ENCODE measurements around the gene NUP188. TPM values are rescaled to one million over a fixed set of nuclear protein-coding genes. Genes with fewer than 3 reads are reported as not detected.
A peak's percentile ranks its signal among the peaks of the same experiment; 100 is the strongest.

NUP188 gene
- total RNA-seq, 1 experiment from 2014 or later, result 52.0 TPM

GRCh38 chr9:129027685-129028191 lies 80.2 kb downstream of the NUP188 start:
- ChIA-PET POLR2A (ENCODE audit: unreplicated experiment) (interaction anchor here (1.0 kb wide), 1 partner anchor 53 kb away, joined by 4 read pairs; the partner anchor contains the start of gene DOLPP1), CTCF (interaction anchor here (0.5 to 1.0 kb wide), 10 partner anchors 13 to 210 kb away, joined by 3 to 6 read pairs (median 3); partner anchors contain the start of genes ENDOG, KYAT1 and LRRC8A)
- no peaks in the 10 kb centered on the region for H4K20me1 ChIP-seq (ENCODE audit: low read length)
- ATAC-seq (peak; percentile 45), DNase-seq (peak; percentile 52)
- H3K9me2 ChIP-seq (replicated peaks; ENCODE audit: low read length), result no peaks in the 10 kb centered on the region
- peak overlapping the region; percentile 66 for H3K9ac ChIP-seq (ENCODE audit: low read length)
- no peak overlapping the region for H3K27ac ChIP-seq (ENCODE audit: low read length)
- H3K79me2 ChIP-seq (ENCODE audit: low read length), result peaks cover 36% of the 10 kb centered on the region
- H3K4me3 ChIP-seq (ENCODE audit: low read length), result peak overlapping the region; percentile 84
- H2AFZ ChIP-seq (ENCODE audit: low read length), result 0 out of 2 replicates have a peak overlapping the region, but pooled peaks have one; percentile 59
- peaks cover 15% of the 10 kb centered on the region; the same call in 1 of the 2 replicates for H3K4me1 ChIP-seq (ENCODE audit: insufficient read depth, low read length)
- TF ChIP-seq, protein P1, sequence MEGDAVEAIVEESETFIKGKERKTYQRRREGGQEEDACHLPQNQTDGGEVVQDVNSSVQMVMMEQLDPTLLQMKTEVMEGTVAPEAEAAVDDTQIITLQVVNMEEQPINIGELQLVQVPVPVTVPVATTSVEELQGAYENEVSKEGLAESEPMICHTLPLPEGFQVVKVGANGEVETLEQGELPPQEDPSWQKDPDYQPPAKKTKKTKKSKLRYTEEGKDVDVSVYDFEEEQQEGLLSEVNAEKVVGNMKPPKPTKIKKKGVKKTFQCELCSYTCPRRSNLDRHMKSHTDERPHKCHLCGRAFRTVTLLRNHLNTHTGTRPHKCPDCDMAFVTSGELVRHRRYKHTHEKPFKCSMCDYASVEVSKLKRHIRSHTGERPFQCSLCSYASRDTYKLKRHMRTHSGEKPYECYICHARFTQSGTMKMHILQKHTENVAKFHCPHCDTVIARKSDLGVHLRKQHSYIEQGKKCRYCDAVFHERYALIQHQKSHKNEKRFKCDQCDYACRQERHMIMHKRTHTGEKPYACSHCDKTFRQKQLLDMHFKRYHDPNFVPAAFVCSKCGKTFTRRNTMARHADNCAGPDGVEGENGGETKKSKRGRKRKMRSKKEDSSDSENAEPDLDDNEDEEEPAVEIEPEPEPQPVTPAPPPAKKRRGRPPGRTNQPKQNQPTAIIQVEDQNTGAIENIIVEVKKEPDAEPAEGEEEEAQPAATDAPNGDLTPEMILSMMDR (conservative IDR thresholded peaks at IDR 0.05; ENCODE audit: low read depth, low read length), result no peak
- TF ChIP-seq EZH2 (IDR thresholded peaks at IDR 0.05; ENCODE audit: low read length, unreplicated experiment) (no peak), EZH2phosphoT487 (IDR thresholded peaks at IDR 0.05; ENCODE audit: borderline replicate concordance, low read length) (no peak)
- no peaks in the 10 kb centered on the region for H3F3A ChIP-seq (ENCODE audit: low read length, unreplicated experiment)
- intact Hi-C loops (cut with micrococcal nuclease), result no loop called here
- H3K36me3 ChIP-seq (ENCODE audit: low read depth, low read length), result no peaks in the 10 kb centered on the region
- H3K4me2 ChIP-seq (ENCODE audit: low read length), result peak overlapping the region; percentile 94
- H3K9me3 ChIP-seq (ENCODE audit: low read length), result no peaks in the 10 kb centered on the region
- no TSS peak for BruUV-seq (replicated peaks)
- no peaks in the 10 kb centered on the region for H3K27me3 ChIP-seq (ENCODE audit: low read length)

DNA sequence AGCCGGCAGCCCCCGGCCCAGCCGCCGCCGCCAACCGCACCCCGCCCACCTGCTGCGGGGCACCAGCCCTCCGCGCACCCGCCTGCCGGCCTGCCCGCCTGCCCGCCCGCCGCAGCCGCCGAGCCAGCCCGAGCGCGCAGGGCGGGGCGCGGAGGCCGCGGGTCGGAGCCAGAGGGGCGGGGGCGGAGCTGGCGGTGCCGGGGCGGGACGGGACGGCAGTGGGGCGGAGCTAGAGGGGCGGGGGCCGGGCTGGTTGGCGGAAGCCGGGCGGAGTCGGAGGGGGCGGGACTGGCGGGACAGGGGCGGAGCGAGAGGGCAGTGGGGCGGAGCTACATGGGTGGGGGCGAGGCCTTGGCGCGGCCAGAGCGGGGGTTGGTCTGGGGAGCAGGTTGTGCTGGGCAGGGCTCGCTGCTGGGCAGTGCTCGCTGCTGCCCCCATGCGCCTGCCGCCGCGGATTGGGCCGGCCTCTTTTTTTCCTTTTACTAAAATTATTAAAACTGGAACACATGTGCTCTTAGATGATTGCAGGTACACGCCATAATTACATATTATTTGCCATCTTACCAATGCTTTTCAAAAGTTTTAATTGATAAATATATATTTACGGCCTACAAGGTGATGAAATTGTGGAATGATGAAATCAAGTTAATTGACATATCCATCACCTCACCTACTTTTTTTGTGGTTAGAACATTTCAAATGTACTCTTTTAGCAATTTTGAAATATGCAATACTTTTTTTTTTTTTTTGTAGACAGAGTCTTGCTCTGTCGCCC lies 80.9 kb downstream of the NUP188 start, which contains the start of gene SH3GLB2:
Gene SH3GLB2 (minus strand): TSS at position 140 of the 775 bp plus-strand sequence. CDS start 177 bp downstream, outside the sequence.
- 0 out of 2 replicates have a peak within 1 kb of the TSS, but pooled peaks have one; percentile 59 for H2AFZ ChIP-seq (ENCODE audit: low read length)
- TF ChIP-seq, protein P1 (conservative IDR thresholded peaks at IDR 0.05; ENCODE audit: low read depth, low read length), result peak; percentile 64
- no peak for TF ChIP-seq EZH2phosphoT487 (IDR thresholded peaks at IDR 0.05; ENCODE audit: borderline replicate concordance, low read length)

More for the DNA sequence above, 80.9 kb downstream of the NUP188 start, which contains the start of gene SH3GLB2:
- no peaks in the 10 kb centered on the region for H3F3A ChIP-seq (ENCODE audit: low read length, unreplicated experiment)
- DNase-seq, result peak; percentile 83
- H3K4me2 ChIP-seq (ENCODE audit: low read length), result peak within 1 kb of the TSS; percentile 94
- ChIA-PET CTCF (interaction anchor here (0.5 to 1.0 kb wide), 13 partner anchors 14 to 357 kb away, joined by 3 to 9 read pairs (median 3); partner anchors contain the start of genes ENDOG, KYAT1 and LRRC8A), POLR2A (ENCODE audit: unreplicated experiment) (interaction anchor here (0.5 to 1.0 kb wide), 2 partner anchors 24 to 53 kb away, joined by 3 to 4 read pairs; partner anchors contain the start of gene DOLPP1)
- peaks cover 15% of the 10 kb centered on the region; the same call in 1 of the 2 replicates for H3K4me1 ChIP-seq (ENCODE audit: insufficient read depth, low read length)
- no peaks in the 10 kb centered on the region for H3K9me3 ChIP-seq (ENCODE audit: low read length)
- no TSS peak for BruUV-seq (replicated peaks)
- intact Hi-C loops (cut with micrococcal nuclease), result no loop called here
- H3K79me2 ChIP-seq (ENCODE audit: low read length), result peaks cover 29% of the 10 kb centered on the region
- peak within 1 kb of the TSS; percentile 84 for H3K4me3 ChIP-seq (ENCODE audit: low read length)
- H4K20me1 ChIP-seq (ENCODE audit: low read length), result no peaks in the 10 kb centered on the region
- ATAC-seq, result peak; percentile 84
- H3K9ac ChIP-seq (ENCODE audit: low read length), result peak within 1 kb of the TSS; percentile 66
- no peaks in the 10 kb centered on the region for H3K36me3 ChIP-seq (ENCODE audit: low read depth, low read length)
- H3K27ac ChIP-seq (ENCODE audit: low read length), result no peak within 1 kb of the TSS
- H3K9me2 ChIP-seq (replicated peaks; ENCODE audit: low read length), result no peaks in the 10 kb centered on the region
- H3K27me3 ChIP-seq (ENCODE audit: low read length), result no peaks in the 10 kb centered on the region
